Effector CD8-positive, alpha-beta T cell (primary cell): ENCODE measurements around the gene LRRC36.
A peak's percentile ranks its signal among the peaks of the same experiment; 100 is the strongest.

Experiments
- DNase-seq: peaks from one replicate; lab custom pipeline; 2025; lab: John Stamatoyannopoulos, UW
- total RNA-seq, 4 experiments: gene quantifications; one replicate each; lab custom pipeline; 2026; lab: John Stamatoyannopoulos, UW

Gene LRRC36, protein sequence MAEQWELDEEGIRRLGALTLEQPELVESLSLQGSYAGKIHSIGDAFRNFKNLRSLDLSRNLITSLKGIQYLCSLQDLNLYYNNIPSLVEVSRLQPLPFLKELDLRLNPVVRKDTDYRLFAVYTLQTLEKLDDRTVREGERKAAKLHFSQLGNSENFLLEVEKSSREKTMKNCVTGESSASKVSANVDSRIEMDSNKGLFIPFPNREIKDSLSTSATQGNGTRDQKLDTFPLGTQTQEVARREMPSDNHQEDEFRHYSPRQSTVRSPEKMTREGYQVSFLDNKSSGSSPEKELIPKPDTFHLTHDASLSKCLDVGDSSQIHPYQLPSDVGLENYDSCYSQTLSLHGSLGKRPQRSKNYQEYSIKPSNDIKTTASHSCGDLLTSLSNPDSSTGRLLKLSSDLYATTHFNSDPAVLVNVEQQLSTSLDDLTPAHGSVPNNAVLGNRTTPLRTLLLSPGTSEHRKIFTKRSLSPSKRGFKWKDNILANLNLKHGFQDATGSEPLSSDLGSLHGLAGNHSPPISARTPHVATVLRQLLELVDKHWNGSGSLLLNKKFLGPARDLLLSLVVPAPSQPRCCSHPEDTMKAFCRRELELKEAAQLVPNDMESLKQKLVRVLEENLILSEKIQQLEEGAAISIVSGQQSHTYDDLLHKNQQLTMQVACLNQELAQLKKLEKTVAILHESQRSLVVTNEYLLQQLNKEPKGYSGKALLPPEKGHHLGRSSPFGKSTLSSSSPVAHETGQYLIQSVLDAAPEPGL
- 0 to 0.10 (median 0) reads per million in 4 experiments for total RNA-seq

GRCh38 chr16:67326472-67327309, at the start of gene LRRC36, which contains the start of gene KCTD19:
Gene LRRC36, plus strand, starts transcription at chr16:67326815. Its CDS starts 48 bp downstream, at chr16:67326863.
Gene KCTD19, minus strand, starts transcription at chr16:67326741. Its CDS starts 34 bp downstream, at chr16:67326707.
- peak; percentile 61 for DNase-seq

- no peak for DNase-seq
Measured at GRCh38 chr16:67277294-67277998, 49.2 kb upstream of the LRRC36 start.

- DNase-seq: no peak
Measured at GRCh38 chr16:67277999-67278772, 48.4 kb upstream of the LRRC36 start.

DNA sequence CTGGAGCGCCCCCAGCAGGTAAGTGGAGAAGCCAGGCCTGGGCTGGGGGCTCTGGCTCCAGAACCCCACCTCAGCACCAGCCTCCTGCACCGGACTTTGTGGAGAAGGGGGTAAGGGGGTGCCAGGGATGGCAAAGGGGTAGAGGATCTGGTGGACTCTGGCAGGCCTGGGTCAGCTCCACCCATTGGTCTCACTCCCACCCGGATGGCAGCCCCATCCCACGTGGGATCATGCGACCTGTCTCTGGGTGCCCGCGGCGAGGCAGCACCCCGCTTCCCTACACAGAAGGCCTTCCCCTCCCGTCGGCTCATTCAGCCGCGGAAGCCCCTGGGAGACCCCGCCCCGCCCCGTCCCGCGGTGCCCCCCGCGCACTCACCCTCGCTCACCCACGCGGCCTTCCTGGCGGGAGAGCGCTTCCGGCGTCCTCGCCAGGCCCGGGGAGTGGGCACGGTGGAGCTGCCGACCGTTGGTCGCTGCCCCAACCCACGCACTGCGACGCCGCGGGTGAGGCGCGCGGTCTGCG, 47.8 kb upstream of the LRRC36 start:
- DNase-seq: peak; percentile 30

DNA sequence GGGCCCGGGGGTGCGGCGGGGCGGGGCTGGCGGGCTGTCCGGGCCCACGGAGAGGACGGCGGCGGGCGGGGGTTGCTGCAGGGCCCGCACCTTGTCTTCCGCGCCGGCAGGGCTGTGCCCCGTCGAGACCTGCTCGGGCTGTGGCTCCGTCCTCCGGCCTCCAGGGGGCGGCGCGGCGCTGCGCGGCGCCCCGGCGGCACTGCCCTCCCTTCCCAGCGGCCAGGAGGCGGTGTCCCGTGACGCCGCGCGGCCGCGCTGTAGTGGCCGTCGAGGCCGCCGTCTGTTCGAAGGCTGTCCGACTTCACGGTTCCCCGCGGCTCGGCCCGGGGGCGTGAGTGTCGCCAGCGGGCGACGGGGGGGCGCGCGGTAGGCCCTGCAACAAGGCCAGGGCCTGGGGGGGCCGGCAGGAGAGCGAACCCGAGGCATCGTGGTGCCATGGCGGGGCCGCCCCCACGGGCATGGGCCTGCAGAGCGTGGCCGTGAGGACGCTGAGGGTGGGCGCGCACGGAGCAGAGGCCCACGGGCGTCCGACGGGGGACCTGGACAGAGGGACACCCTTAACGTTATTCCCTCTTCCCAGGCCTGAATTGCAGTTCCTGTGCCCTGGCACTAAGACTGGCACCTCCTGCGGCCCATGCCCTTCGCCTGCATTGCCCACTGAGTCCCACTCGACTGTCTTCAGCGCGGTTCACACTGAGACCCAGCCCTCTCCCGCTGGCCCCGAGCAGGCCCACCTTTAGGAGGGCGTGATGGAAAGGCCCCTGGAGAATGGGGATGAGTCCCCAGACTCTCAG, 47.1 kb upstream of the LRRC36 start, which contains the start of gene PLEKHG4:
TSS of gene PLEKHG4 (plus strand) at position 237 of the 794 bp plus-strand sequence. CDS start at position 750, 513 bp downstream.
- DNase-seq: peak; percentile 62

- DNase-seq: no peak
Measured at GRCh38 chr16:67280090-67281015, 46.3 kb upstream of the LRRC36 start.

DNA sequence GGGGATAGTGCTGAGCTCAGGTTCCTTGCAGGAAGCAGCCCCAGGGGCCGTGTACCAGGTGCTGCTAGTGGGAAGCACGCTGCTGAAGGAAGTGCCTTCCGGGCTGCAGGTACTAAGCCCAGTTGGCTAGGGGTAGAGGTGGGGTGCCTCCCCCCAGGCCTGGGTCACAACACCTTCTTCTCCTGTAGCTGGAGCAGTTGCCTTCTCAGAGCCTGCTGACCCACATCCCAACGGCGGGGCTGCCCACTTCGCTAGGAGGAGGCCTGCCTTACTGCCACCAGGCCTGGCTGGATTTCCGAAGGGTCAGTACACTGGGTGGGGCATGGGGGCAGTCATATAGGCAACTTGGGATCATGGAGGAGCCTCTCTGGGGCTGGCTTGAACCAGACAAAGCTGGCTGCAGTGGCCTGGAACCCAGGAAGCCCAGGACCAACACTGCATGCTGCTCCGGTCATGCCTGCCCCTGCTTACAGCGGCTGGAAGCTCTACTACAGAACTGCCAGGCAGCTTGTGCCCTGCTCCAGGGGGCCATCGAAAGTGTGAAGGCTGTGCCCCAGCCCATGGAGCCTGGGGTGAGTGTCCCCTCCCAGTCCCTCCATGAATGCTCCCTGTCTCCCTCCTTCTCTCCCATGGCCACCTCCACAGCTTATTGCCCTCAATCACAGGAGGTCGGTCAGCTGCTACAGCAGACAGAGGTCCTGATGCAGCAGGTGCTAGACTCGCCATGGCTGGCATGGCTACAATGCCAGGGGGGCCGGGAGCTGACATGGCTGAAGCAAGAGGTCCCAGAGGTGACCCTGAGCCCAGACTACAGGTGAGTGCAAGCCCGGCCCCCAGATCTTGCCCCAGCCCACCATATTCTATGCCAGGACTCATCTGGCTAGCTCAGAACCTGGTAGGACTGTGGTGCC, 44.8 kb upstream of the LRRC36 start:
- DNase-seq: no peak

DNA sequence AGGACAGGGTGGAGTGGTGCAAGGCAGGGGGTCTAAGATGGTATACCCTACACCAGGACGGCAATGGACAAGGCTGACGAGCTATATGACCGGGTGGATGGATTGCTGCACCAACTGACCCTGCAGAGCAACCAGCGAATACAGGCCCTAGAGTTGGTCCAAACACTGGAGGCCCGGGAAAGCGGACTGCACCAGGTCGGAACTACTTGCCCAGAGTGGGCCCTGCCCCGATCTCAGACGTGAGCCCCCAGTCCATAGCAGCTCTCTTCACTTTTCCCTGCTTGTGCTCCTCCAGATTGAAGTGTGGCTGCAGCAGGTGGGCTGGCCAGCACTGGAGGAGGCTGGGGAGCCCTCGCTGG, 44.2 kb upstream of the LRRC36 start:
- no peak for DNase-seq

GRCh38 chr16:67283039-67283825, 43.4 kb upstream of the LRRC36 start:
- no peak for DNase-seq

DNA sequence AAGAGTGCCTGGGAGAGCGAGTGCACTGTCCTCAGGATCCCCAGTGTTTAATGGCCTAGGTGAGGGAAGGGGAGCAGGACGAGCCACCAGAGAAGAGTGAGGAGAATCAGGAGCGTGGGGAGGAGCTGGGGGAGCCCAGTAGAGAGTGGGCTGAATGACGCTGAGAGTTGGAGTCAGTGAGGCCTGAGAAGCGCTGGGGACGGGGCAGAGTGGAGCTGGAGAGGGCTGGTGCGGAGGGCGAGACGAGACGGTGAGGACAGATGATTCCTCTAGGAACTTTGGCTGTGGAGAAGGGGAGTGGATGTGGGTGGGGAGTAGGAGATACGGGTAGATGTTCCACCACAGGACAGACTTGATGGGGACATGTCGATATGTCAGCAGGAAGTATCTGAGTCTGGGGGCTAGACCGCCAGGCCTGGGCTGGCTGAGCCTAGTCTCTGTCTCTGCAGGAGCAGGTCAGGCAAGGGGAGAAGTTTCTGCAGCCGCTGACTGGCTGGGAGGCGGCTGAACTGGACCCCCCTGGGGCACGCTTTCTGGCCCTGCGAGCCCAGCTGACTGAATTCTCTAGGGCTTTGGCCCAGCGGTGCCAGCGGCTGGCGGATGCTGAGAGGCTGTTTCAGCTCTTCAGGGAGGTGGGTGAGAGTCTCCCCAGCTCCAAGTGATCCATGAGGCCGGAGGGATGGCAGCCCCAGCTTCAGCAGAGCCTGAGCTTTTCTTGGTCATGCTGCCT, 42.6 kb upstream of the LRRC36 start:
- DNase-seq: no peak

- DNase-seq: no peak
Measured at GRCh38 chr16:67284699-67285646, 41.6 kb upstream of the LRRC36 start.

GRCh38 chr16:67286441-67287235, 40.0 kb upstream of the LRRC36 start:
- no peak for DNase-seq

- no peak for DNase-seq
Measured at GRCh38 chr16:67287960-67288359, 38.7 kb upstream of the LRRC36 start.

DNA sequence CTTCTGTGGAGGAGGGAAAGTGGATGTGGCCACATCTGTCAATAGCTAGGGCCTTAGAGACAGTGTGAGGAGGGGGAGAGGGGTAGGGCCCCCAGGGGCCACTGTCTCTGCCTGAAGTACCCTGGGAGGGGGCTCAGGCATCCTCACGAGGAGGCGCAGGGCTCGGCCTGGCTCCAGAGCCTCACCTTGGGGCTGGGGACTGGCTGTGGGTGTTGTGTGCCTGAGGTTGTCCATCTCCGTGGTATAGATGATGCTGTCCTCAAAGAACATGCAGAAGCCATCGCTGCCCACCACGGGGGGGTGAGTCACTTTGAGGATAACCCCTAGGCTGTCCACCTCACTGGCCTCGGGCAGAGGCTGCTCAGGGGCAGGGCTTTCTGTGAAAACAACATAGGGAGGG, 35.2 kb upstream of the LRRC36 start:
- DNase-seq: no peak
